Neuronal stem cell (in vitro differentiated cells): ENCODE data around the gene B4GALNT4.

Source experiments
- DNase-seq: peaks from one replicate; pipeline ENCODE4 v3.0.0-alpha.2; 2013; ENCODE audit warnings: low spot score
- H2AFZ ChIP-seq: one replicate; pipeline ENCODE4 v1.6.1; 2013; ENCODE audit warnings: mild to moderate bottlenecking, low read length, inconsistent platforms
- H2AK5ac ChIP-seq: 2 replicates; pipeline ENCODE4 v1.6.1; 2013; ENCODE audit warnings: low read depth, mild to moderate bottlenecking, inconsistent platforms, low read length, moderate library complexity, mixed read lengths
- H2BK120ac ChIP-seq: 2 replicates; pipeline ENCODE4 v1.6.1; 2013; ENCODE audit warnings: low read depth, mild to moderate bottlenecking, inconsistent platforms, low read length, moderate library complexity, mixed read lengths
- H2BK12ac ChIP-seq: one replicate; pipeline ENCODE4 v1.6.1; 2013; ENCODE audit warnings: low read length, inconsistent platforms
- H2BK15ac ChIP-seq: 2 replicates; pipeline ENCODE4 v1.6.1; 2013; ENCODE audit warnings: mild to moderate bottlenecking, low read length, inconsistent platforms, mixed read lengths
- H2BK5ac ChIP-seq: one replicate; pipeline ENCODE4 v1.6.1; 2013; ENCODE audit warnings: inconsistent platforms, mild to moderate bottlenecking, low read length, moderate library complexity
- H3K14ac ChIP-seq: one replicate; pipeline ENCODE4 v1.6.1; 2013; ENCODE audit warnings: low read length, inconsistent platforms
- H3K18ac ChIP-seq: 2 replicates; pipeline ENCODE4 v1.6.1; 2013; ENCODE audit warnings: low read length, inconsistent platforms
- H3K23ac ChIP-seq: 2 replicates; pipeline ENCODE4 v1.6.1; 2013; ENCODE audit warnings: low read depth, mild to moderate bottlenecking, mixed read lengths, low read length, inconsistent platforms; ENCODE audit not compliant: poor library complexity
- H3K27ac ChIP-seq: replicated peaks from 3 replicates; pipeline ENCODE4 v1.5.1; 2013; ENCODE audit warnings: low read length, inconsistent platforms
- H3K27me3 ChIP-seq, 3 experiments: 2 replicates each; pipeline ENCODE4 v1.6.1; 2013; ENCODE audit warnings: low read length in 3 of 3, mild to moderate bottlenecking in 2 of 3, inconsistent platforms in 1 of 3, low read depth in 1 of 3, mixed read lengths in 1 of 3, moderate library complexity in 1 of 3; ENCODE audit not compliant: control insufficient read depth in 3 of 3, insufficient read depth in 3 of 3
- H3K36me3 ChIP-seq, 2 donors: replicated peaks in 1 of 2; 2 replicates each; pipeline ENCODE4 v1.6.1; 2013; ENCODE audit warnings: low read length in 2 of 2; ENCODE audit not compliant: control insufficient read depth in 2 of 2, insufficient read depth in 2 of 2
- H3K4ac ChIP-seq: 2 replicates; pipeline ENCODE4 v1.6.1; 2013; ENCODE audit warnings: inconsistent platforms, mild to moderate bottlenecking, low read length, moderate library complexity
- H3K4me1 ChIP-seq, 2 donors: 1 replicate in 1 of 2; 2 replicates in 1 of 2; pipeline ENCODE4 v1.6.1; 2013; ENCODE audit warnings: low read length in 2 of 2, low read depth in 1 of 2; ENCODE audit not compliant: control insufficient read depth in 2 of 2, insufficient read depth in 1 of 2
- H3K4me2 ChIP-seq: one replicate; pipeline ENCODE4 v1.6.1; 2013; ENCODE audit warnings: mild to moderate bottlenecking, low read length, inconsistent platforms; ENCODE audit not compliant: insufficient read depth, poor library complexity, severe bottlenecking
- H3K4me3 ChIP-seq, 2 donors: 2 replicates each; pipeline ENCODE4 v1.5.1; 2013; ENCODE audit warnings: low read length in 2 of 2, mild to moderate bottlenecking in 2 of 2, inconsistent platforms in 1 of 2, moderate library complexity in 1 of 2
- H3K79me1 ChIP-seq: one replicate; pipeline ENCODE4 v1.6.1; 2013; ENCODE audit warnings: low read depth, mild to moderate bottlenecking, inconsistent platforms, low read length, moderate library complexity
- H3K9ac ChIP-seq: one replicate; pipeline ENCODE4 v1.6.1; 2013; ENCODE audit warnings: mild to moderate bottlenecking, low read depth, low read length, inconsistent platforms; ENCODE audit not compliant: poor library complexity
- H3K9me3 ChIP-seq, 2 donors: replicated peaks in 1 of 2; 2 replicates each; pipeline versions ENCODE3 to v1.6.1; 2013; ENCODE audit warnings: low read length in 2 of 2, mild to moderate bottlenecking in 2 of 2, inconsistent platforms in 1 of 2, low read depth in 1 of 2, mixed read lengths in 1 of 2, moderate library complexity in 1 of 2; ENCODE audit not compliant: control insufficient read depth in 2 of 2, insufficient read depth in 1 of 2
- H4K8ac ChIP-seq: one replicate; pipeline ENCODE4 v1.6.1; 2013; ENCODE audit warnings: low read depth, mild to moderate bottlenecking, inconsistent platforms, low read length, moderate library complexity
- H4K91ac ChIP-seq: one replicate; pipeline ENCODE4 v1.6.1; 2013; ENCODE audit warnings: low read length, low read depth, mild to moderate bottlenecking, inconsistent platforms; ENCODE audit not compliant: poor library complexity
- WGBS, 2 donors: extraction: QIAGEN DNeasy Blood & Tissue Kit; methylation state at CpG; one replicate each; pipeline ENCODE4 v1.1.7; 2013; ENCODE audit warnings: missing lambda C conversion rate in 2 of 2, mixed read lengths in 1 of 2; ENCODE audit not compliant: insufficient read length in 2 of 2, insufficient replicate concordance in 1 of 2; ENCODE audit errors: extremely low coverage in 2 of 2; 5-methylcytosine and 5-hydroxymethylcytosine counted together

The B4GALNT4 gene

GRCh38 chr11:405954-406795 is 36.9 kb downstream of the B4GALNT4 start:
- WGBS, 2 donors, result no CpG with 5 or more reads among the region's 47 CpGs
- H2BK15ac ChIP-seq, result peak overlapping the region; percentile 67
- H3K4me3 ChIP-seq, result peak overlapping the region in 1 of 2 donors; percentile 82
- H3K27ac ChIP-seq, result no peak overlapping the region
- no peak overlapping the region for H2BK120ac ChIP-seq
- H3K9ac ChIP-seq, result peak overlapping the region; percentile 70
- H3K4me1 ChIP-seq, result peaks cover 0 to 3% of the 10 kb centered on the region in 2 donors
- peak overlapping the region; percentile 48 for H2BK5ac ChIP-seq
- H3K79me1 ChIP-seq, result peaks cover 2% of the 10 kb centered on the region
- peak overlapping the region; percentile 96 for H3K23ac ChIP-seq
- H4K8ac ChIP-seq, result no peak overlapping the region
- H2AK5ac ChIP-seq, result peak overlapping the region; percentile 92
- H3K18ac ChIP-seq, result peak overlapping the region; percentile 95
- peak overlapping the region; percentile 80 for H3K4me2 ChIP-seq
- H4K91ac ChIP-seq, result no peak overlapping the region
- H3K4ac ChIP-seq, result no peak overlapping the region
- DNase-seq, result no peak
- H2AFZ ChIP-seq, result peak overlapping the region; percentile 67
- H3K36me3 ChIP-seq, result no peaks in the 10 kb centered on the region
- peaks cover 0 to 21% (median 4%) of the 10 kb centered on the region in 3 experiments for H3K27me3 ChIP-seq
- H2BK12ac ChIP-seq, result peak overlapping the region; percentile 46
- H3K14ac ChIP-seq, result peak overlapping the region; percentile 84
- peaks cover 0 to 2% of the 10 kb centered on the region in 2 donors for H3K9me3 ChIP-seq

GRCh38 chr11:406796-407650 is 37.7 kb downstream of the B4GALNT4 start:
- H3K27ac ChIP-seq, result no peak overlapping the region
- H3K27me3 ChIP-seq, result peaks cover 0 to 21% (median 4%) of the 10 kb centered on the region in 3 experiments
- H4K8ac ChIP-seq, result no peak overlapping the region
- H2BK15ac ChIP-seq, result peak overlapping the region; percentile 43
- H3K4me3 ChIP-seq, result peak overlapping the region in 1 of 2 donors; percentile 82
- peak overlapping the region; percentile 80 for H3K4me2 ChIP-seq
- H2BK5ac ChIP-seq, result peak overlapping the region; percentile 48
- H3K18ac ChIP-seq, result peak overlapping the region; percentile 95
- peak overlapping the region; percentile 67 for H2AFZ ChIP-seq
- H3K79me1 ChIP-seq, result peaks cover 2% of the 10 kb centered on the region
- peaks cover 0 to 3% of the 10 kb centered on the region in 2 donors for H3K4me1 ChIP-seq
- H4K91ac ChIP-seq, result no peak overlapping the region
- peak; percentile 72 for DNase-seq
- H3K4ac ChIP-seq, result no peak overlapping the region
- WGBS, 2 donors, result no CpG with 5 or more reads among the region's 91 CpGs
- H3K14ac ChIP-seq, result peak overlapping the region; percentile 84
- H3K9ac ChIP-seq, result peak overlapping the region; percentile 50
- peak overlapping the region; percentile 92 for H2AK5ac ChIP-seq
- peak overlapping the region; percentile 96 for H3K23ac ChIP-seq
- peak overlapping the region; percentile 67 for H2BK120ac ChIP-seq
- H3K36me3 ChIP-seq, result no peaks in the 10 kb centered on the region
- peaks cover 0 to 2% of the 10 kb centered on the region in 2 donors for H3K9me3 ChIP-seq
- H2BK12ac ChIP-seq, result peak overlapping the region; percentile 82

GRCh38 chr11:407651-408123 is 38.4 kb downstream of the B4GALNT4 start:
- H3K18ac ChIP-seq, result peak overlapping the region; percentile 70
- peaks cover 2% of the 10 kb centered on the region for H3K79me1 ChIP-seq
- no peak overlapping the region for H4K8ac ChIP-seq
- peak overlapping the region; percentile 91 for H2AK5ac ChIP-seq
- DNase-seq, result no peak
- no peak overlapping the region for H2AFZ ChIP-seq
- H3K9ac ChIP-seq, result no peak overlapping the region
- peak overlapping the region; percentile 67 for H2BK120ac ChIP-seq
- H2BK15ac ChIP-seq, result peak overlapping the region; percentile 30
- H3K4me3 ChIP-seq, result no peak overlapping the region
- peaks cover 0 to 2% of the 10 kb centered on the region in 2 donors for H3K9me3 ChIP-seq
- no peak overlapping the region for H3K27ac ChIP-seq
- peak overlapping the region; percentile 26 for H3K4ac ChIP-seq
- no peak overlapping the region for H3K4me2 ChIP-seq
- H3K4me1 ChIP-seq, result peaks cover 0 to 3% of the 10 kb centered on the region in 2 donors
- no peaks in the 10 kb centered on the region for H3K36me3 ChIP-seq
- H3K14ac ChIP-seq, result no peak overlapping the region
- H2BK5ac ChIP-seq, result no peak overlapping the region
- H3K23ac ChIP-seq, result peak overlapping the region; percentile 99
- no CpG with 5 or more reads among the region's 28 CpGs for WGBS, 2 donors
- peaks cover 0 to 21% (median 4%) of the 10 kb centered on the region in 3 experiments for H3K27me3 ChIP-seq
- H2BK12ac ChIP-seq, result peak overlapping the region; percentile 82
- no peak overlapping the region for H4K91ac ChIP-seq
